Stimulated activated CD4-positive, alpha-beta T cell treated with anti-CD3 and anti-CD28 coated beads, Interleukin-2, amount 100 ng/mL, for 4 hours (primary cell): ENCODE data around the gene XCL1.
"Not testable (repeated sequence)": the region's sequence is repeated elsewhere in the genome, so short reads cannot be mapped to it uniquely, and the experiment has no call there.

Source experiments
- DNase-seq: peaks from one replicate; pipeline ENCODE4 v3.0.0-alpha.2; 2020; ENCODE audit warnings: low read depth

Gene XCL1, protein sequence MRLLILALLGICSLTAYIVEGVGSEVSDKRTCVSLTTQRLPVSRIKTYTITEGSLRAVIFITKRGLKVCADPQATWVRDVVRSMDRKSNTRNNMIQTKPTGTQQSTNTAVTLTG

DNA sequence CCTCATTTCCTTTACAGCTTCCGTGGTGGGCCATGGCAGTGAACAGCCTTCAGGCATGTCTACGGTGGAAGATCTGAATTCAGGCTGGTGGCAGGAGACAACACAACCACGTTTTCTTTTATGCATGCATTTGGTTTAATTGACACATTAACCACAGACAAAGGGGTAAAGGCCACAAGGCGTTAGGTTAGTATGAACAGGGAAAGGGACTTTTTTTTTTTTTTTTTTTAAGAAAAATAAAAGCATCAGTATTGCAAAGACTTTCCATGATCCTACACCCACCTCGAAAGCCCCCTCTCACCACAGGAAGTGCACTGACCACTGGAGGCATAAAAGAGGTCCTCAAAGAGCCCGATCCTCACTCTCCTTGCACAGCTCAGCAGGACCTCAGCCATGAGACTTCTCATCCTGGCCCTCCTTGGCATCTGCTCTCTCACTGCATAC is at the start of gene XCL1:
TSS of gene XCL1 (plus strand) at position 361 of the 444 bp plus-strand sequence. CDS start at position 394, 33 bp downstream.
- not testable (repeated sequence) for DNase-seq

DNA sequence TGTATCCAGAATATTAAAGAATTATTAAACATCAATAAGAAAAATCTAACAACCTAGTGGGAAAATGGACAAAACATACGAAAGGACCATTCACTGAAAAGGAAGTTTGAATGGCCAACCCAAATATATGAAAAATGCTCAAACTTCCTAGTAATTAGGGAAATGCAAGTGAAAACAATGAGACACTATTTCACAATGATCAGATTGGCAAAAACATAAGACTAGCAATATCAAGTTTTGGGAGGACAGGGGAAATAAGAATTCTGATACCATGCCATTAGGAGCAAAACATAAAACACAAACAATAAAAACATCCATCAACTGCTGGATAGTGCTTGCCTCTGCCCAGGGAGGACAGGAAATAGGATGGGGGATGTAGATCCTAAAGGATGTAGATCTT is 46.9 kb upstream of the XCL1 start:
- DNase-seq = no peak

DNA sequence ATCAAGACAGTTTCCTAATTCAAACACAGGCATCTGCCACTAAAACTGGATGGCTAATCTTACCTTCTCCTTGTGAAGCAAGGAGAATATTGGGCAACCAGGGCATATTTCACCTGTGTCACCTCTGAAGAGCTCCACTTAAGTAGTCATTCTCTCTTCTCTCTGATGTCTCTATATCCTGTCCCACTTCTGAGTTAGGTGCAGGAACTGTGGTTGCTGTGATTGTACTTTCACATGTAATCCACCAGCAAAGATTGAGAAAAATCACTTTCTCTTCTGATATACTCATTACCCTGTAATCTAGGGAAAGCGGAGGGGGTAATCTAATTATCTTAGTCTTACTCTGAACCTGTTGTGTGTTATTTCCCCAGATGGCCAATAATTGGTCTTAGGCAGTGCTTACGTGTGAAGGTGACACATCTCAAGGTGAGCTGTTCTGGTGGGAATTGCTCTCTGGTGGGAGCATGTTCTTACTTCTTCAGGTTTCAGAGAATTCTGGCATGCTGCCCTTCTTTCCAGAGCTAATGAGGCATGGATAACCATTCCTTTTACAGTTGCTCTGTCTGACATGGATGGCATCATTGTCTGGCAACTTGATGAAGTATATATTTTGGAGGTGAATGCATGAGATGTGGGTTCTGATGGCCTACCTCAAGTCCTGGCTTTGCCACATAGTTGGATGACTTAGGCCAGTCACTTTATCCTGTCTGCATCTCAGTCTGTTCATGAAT is 44.6 kb upstream of the XCL1 start:
- no peak for DNase-seq

DNA sequence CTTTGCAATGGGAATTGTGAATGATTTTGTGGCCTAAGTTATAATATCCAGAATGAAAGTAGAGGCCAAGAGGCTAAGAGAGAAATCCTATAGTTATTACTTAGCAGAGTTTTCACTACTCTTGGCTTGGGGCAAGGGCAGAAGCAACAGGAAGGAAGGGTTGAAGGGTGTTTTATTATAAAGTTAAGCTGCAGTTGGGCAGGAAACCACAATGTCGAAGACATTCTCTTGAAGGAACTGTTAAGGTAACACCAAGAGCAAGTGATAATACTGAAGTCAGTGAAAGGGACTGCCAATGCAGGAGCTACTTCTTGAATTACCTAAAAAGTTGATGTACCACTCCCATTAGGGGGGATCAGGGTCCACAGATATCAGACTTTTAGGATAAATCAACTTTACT is 40.9 kb upstream of the XCL1 start:
- no peak for DNase-seq

DNA sequence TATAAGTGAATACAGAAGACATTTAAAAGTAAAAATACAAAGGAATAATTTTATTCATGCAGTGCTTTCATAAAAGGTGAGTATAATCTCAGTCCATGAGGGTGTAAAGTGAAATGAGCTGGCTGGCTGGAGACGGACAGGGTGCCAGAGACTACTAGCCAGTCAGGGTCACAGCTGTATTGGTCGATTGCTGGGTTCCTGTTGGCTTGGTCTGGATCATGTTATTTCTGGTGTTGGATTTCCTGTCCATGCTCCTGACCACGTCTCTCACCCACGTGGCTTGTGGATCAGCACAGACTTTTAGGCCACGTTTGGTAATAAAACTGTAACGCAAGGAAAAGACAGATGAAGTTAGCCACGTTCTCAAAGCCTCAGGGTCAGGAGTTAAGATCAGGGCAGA is 35.6 kb upstream of the XCL1 start:
- not testable (repeated sequence) for DNase-seq

DNA sequence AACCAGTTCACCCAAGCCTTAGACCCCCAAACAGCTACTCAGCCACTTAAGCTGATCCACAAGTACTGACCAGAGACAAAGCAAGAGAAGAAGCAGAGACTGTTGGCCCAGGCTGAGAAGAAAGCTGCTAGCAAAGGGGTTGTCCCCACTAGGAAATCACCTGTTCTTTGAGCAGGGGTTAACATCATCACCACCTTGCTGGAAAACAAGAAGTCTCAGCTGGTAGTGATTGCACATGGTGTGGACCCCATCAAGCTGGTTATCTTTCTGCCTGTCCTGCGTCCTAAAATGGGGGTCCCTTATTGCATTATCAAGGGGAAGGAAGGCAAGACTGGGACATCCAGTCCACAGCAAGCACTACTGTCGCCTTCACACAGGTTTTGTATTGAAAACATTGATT is 33.4 kb upstream of the XCL1 start:
- DNase-seq = not testable (repeated sequence)

DNA sequence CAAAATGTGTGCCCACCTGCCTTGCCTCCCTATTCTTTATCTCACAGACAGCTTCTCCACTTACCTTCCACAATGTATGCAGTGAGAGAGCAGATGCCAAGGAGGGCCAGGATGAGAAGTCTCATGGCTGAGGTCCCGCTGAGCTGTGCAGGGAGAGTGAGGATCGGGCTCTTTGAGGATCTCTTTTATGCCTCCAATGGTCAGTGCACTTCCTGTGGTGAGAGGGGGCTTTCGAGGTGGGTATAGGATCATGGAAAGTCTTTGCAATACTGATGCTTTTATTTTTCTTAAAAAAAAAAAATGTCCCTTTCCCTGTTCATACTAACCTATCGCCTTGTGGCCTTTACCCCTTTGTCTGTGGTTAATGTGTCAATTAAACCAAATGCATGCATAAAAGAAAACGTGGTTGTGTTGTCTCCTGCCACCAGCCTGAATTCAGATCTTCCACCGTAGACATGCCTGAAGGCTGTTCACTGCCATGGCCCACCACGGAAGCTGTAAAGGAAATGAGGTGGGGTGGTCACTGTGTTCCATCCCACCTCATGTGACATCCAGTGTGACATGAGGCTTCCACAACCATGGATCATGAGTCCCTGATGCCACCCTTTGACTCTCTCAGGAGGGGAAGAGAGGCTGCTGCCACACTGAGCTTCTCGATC is 32.4 kb upstream of the XCL1 start, which contains the start of gene XCL2:
TSS of gene XCL2 (minus strand) at position 158 of the 659 bp plus-strand sequence. CDS start at position 125, 33 bp downstream.
- not testable (repeated sequence) for DNase-seq

DNA sequence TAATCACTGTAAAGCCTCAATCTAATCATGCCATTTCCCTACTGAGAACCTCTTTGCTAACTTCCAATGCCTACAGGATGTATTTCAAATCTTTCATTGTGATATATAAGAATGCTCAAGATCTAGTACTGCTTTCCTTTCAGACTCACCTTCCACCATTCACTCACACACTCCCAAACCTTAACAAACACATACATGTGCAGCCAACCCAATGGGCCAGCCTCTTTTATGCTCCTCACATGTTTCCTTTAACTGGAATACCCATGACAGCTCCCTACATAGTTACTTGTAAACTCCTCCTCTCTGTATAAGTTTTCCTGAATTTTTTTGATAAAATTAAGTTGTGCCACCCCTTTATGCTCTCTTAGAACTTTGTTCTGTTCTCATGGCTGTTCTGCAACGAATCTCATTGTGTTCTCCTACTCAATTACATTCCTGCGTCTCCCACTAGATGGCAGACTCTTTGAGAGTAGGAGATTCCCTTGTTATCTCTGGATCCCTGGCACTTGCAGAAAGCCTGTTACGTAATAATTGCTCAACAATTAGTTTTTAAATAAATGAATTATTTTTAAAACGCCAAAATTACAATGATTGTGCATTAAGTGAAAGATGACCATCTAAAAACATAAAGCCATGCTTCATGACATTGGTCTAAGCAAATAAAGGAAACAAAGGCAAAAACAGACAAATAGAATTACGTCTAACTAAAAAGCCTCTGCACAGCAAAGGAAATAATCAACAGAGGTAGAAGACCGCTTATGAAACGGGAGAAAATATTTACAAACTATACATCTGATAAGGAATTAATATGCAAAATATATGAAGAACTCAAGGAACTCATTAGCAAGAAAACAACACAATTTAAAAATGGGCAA is 30.5 kb upstream of the XCL1 start:
- DNase-seq = not testable (repeated sequence)

DNA sequence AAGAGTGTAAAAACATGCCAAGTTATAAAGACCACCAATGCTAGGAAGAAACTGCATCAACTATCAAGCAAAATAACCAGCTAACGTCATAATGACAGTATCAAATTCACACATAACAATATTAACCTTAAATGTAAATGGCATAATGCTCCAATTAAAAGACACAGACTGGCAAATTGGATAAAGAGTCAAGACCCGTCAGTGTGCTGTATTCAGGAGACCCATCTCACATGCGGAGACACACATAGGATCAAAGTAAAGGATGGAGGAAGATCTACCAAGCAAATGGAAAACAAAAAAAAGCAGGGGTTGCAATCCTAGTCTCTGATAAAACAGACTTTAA is 29.9 kb upstream of the XCL1 start:
- DNase-seq = not testable (repeated sequence)

DNA sequence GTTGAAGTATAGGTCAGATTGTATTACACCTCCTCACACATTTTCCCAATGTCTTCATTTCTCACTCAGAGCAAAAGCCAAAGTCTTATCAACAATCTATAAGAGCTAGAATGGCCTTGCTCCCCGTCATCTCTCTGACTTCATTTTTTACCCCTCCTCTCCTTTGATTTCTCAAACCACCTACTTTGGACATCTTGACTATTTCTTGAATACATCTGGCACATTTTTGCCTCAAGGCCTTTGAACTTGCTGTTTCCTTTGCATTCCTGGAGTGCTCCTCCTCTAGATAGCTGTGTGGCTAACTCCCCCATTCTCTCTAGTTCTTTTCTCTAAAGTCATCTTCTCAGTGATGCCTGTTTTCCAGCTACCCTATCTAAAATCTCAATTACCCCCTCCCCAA is 25.4 kb upstream of the XCL1 start:
- no peak for DNase-seq

DNA sequence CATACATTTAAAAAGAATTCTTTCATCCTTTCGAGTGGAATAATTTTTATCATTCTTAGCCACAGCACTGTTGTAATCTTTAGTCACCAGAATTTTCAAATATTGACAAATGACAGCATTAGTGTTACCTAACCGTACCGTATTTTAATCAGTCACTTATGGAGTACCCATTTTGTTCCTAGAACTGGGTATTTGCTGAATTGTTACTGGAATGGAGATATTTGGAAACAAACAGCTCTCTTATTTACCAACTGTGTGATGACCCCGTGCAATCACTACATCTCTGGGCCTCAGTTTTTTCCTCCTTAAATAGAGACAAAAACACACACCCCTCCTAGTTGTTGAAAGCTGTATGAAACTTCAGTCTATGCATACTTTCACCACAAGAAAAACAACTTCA is 24.7 kb upstream of the XCL1 start:
- no peak for DNase-seq

DNA sequence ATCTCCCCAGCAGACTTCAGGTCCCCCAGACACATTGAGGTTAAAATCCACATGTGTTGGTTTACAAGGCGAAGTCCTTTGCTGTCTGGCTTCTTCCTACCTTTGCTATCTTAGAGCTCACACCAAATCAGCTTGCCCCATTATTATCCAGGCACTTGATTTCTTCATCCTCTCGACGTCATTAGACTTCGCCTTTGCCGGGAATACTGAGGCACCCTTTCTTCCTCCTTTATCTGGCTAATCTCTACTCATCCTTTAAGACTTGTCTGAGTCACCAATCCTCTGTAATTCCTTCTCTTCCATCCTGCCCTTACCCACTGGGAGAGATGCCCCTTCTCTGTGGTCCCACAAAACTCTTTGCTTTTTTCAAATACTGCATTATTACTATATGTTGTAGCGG is 23.4 kb upstream of the XCL1 start:
- no peak for DNase-seq

DNA sequence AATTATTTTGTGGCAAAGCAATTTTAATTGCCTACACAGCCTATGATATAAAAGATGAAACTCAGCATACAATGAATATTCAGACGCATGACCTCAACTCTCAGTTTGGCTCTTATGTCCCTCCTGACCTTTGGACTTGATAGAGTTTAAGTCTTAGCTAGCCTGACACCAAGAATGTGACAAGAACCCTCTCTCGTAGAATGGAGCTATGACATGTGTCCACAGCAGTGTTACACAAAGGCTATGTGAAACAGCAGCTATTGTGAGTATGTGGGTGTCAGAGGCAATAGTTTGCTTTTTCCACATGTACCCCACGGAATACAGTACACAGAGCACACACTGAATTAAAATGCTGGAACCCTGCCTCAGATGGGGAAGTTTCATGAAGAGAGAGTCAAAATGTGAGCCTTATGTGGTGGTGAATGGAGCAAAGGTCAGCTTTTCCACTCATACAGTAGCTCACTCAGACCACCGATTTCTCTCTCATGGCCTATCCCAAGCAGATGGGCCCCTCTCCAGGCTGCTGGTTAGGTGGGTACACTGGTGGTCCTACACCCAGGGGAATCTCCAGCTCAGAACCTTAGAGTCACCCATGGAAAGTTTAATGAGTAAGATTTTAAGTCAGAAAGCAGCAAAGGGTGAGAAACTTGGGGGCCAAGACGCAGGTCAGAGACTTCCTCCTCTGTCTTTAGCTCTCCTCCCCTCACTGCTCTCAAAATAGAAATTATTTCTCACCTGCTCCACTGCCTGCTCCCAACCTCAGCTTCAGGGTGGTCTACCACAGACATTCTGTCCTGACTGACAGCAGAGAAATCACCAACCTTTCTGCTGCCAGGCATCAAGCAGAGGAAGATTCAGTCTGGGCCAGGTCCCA is 22.5 kb upstream of the XCL1 start:
- DNase-seq = no peak

DNA sequence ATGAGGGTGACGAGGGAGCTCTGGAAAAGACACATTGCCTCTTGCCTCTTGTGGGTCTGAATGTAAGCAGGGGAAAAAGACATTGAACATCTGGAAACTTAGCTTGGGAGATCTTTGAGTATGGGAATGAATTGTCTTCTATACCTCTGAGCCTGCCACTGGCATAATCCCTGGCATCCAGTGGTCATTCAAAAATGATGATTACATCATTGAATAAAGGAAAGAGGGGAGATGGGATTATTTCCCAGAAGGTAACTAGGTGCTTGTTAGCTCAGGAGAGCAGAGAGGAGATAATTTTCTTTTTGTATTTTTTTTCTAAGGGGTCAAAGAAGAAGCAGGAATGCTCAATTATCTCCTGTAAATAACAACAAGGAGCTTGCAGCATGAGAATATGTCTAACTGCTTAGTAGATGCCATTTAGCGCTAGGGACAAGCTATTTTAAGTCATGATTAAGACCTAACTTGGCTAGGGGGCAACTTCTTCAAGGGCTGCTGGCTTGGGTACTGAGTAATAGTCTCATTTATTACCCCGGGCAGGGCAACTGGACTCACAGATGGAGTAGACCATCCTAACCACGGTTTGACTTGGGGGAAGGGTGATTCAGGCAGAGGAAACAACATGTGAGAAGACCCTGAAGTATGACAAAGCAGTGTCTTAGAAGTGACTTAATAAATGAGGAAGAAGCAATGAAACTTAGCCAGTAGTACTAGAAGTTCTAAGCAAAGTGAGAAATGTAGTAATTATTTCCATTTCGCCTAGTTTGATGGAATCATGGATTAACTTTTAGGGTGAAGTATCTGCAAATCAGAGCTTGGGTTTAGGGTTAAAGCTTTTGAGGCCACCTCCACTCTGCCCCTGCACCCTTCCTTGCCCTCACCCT is 21.6 kb upstream of the XCL1 start:
- no peak for DNase-seq

DNA sequence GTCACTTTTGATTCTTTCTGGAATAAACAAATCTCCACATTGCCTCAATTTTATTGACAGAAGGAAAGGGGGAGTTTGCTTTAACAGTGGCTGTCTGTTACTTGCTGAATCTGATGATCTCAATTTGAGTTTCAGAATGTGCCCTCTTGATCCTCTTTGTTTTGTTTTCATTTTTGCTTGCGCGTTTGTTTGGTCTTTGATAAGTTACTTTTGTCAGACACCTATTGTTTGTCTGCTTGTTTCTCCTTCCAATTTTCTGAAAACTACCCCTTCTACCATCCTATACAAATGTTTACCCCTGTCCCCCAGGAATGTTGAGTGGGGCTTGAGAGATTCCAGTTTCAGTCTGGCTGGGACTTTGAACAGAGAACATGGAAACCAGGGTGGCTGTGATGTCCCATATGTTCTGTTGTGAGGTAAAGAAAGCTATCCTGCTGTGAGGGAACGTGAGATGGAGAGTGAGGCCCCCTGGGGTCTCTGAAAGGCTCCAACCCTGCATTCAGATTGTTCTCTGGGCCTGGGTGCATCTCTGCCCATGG is 20.8 kb upstream of the XCL1 start:
- no peak for DNase-seq

DNA sequence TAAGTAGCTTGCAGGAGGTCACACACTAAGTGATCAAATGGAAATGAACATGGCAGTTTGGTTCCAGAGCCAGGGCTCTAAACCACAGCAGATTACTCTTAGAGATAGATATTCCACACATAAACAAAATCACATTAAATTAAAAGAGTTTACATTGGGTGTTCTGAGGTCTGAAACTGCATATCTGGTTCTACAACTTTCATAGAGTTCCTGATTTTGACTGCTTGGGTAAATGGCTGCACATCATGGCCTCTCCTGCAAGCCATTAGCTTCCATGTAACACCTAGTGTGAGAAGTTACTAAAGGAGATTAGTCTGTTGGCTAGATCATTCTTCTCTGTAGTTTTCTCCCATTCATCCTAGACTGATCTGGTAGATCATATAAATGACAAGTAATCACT is 19.8 kb upstream of the XCL1 start:
- DNase-seq = no peak

DNA sequence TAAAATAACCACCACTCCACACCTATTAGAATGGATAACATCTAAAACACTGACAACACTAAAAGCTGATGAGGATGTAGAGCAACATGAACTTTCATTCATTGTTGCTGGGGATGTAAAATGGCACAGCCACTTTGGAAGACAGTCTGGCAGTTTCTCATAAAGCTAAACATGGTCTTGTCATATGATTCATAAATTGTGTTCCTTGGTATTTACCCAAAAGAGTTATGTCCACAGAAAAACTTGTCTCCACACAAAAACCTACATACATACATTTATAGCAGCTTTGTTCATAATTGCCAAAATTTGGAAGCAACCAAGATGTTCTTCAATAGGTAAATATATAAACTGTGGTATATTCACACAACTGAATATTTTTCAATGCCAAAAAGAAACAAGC is 16.0 kb upstream of the XCL1 start:
- no peak for DNase-seq

DNA sequence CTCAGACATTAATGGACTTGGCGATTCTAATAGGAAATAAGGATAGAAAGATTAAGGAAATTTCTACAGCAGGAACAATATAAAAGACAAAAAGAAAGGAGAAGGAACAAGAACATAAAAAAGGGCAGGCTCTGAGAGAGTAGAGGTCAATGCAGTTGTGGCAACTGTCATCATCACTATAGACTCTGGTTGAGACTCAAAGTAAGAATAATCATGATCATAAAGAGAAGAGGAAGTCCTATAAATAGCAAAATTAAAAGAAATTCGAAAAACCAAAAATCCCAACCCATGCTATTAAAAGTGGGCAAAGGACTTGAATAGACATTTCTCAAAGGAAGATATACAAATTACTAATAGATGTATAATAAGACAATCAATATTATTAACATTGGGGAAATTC is 14.4 kb upstream of the XCL1 start:
- DNase-seq = no peak

DNA sequence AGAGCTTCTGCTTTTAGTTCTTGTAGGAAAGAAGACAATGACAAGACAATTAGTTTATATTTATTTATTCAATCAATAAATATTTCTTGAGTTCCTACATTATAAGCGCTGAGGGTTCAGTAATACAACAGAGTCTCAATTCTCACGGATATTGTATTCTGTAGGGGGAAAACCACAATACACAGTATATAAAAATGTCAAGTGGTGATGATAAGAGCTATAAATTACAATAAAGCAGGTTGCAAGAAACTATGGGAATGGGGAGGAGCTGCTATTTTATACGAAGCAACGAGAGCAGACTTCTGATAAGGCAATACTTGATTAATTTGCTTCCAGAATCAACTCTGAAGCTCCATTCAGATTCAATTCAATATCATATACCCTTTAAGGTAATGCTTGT is 10.6 kb upstream of the XCL1 start:
- no peak for DNase-seq

DNA sequence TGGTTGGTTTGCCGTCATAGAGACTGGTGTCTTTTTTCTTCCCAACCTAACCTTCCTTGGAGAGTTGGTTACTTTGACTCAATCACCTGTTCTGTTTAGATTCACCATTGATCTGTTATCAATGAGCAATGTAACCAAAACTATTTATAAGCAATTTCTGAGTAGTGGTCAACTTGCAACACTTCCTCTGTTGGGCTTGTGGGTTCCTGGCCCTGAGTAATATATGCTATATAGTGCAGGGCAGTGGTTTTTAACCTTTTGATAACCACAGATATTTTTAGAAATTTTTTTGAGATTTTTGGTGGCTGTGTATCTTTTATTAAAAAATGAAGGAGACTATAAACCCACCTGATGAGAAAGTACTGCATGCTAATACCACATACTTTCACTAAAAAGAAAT is 9.4 kb upstream of the XCL1 start:
- no peak for DNase-seq
